ENCODE measurements around the gene POU6F1. TPM values are rescaled to one million over a fixed set of nuclear protein-coding genes. Genes with fewer than 3 reads are reported as not detected.

POU6F1 gene
- total RNA-seq, 1 experiment from 2014 or later, result 13.3 TPM

DNA sequence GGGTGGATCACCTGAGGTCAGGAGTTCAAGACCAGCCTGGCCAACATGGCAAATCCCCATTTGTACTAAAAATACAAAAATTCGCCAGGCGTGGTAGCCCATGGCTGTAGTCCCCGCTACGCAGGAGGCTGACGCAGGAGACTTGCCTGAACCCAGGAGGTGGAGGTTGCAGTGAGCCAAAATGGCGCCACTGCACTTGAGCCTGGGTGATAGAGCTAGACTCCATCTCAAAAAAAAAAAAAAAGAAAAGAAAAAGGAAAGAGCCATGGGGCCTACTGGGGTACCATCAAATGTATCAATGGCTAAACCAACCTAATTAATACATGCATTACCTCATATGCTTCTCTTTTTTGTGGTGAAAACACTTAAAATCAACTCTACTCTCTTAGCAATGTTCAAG is 55.6 kb downstream of the POU6F1 start:
- no CpG with 5 or more reads among the region's 6 CpGs for WGBS (ENCODE audit: extremely low coverage, insufficient read length, low lambda C conversion rate)
- Mint-ChIP-seq H3K4me3 (no peak overlapping the region), H3K36me3 (ENCODE audit: insufficient read depth in 1 of 3, low read depth in 3 of 3) (peaks cover 0 to 11% (median 0%) of the 10 kb centered on the region in 3 experiments; a peak in 2 of 7 replicates), H3K27me3 (ENCODE audit: low read depth) (no peaks in the 10 kb centered on the region), H3K4me1 (peaks cover 0 to 8% of the 10 kb centered on the region in 2 experiments; a peak in 3 of 4 replicates), H3K27ac (peak overlapping the region in 1 of 3 experiments; percentile 3; a peak in 1 of 7 replicates), H3K9me3 (no peaks in the 10 kb centered on the region)
- Histone ChIP-seq H3K56ac (ENCODE audit: insufficient read length, low read depth, low read length) (no peak overlapping the region), H3K4me1 (ENCODE audit: insufficient read depth, low read length) (no peaks in the 10 kb centered on the region), H4K8ac (replicated peaks; ENCODE audit: insufficient read length, low read depth, low read length) (no peak overlapping the region), H3K79me2 (ENCODE audit: insufficient read depth, low read length) (peaks cover 13% of the 10 kb centered on the region; the same call in 1 of the 2 replicates), H2AK5ac (ENCODE audit: insufficient read length, low read length) (no peak overlapping the region), H2BK20ac (ENCODE audit: low read depth, low read length, poor library complexity, severe bottlenecking) (no peak overlapping the region), H2BK12ac (ENCODE audit: insufficient read length, low read depth, low read length) (no peak overlapping the region), H3K79me1 (ENCODE audit: insufficient read depth, low read depth, low read length, poor library complexity, severe bottlenecking) (peaks cover 11% of the 10 kb centered on the region), H3T11ph (ENCODE audit: low read length) (no peak overlapping the region), H3K23me2 (ENCODE audit: insufficient read length, low read depth, low read length, poor library complexity, severe bottlenecking) (no peaks in the 10 kb centered on the region), H3K9me3 (ENCODE audit: control insufficient read depth, low read depth, low read length) (no peaks in the 10 kb centered on the region), H3K9ac (ENCODE audit: extremely low read depth, insufficient read length, low read length) (no peak overlapping the region), H4K91ac (ENCODE audit: insufficient read length, low read depth, low read length) (no peak overlapping the region), H2AFZ (ENCODE audit: low read length) (no peak overlapping the region), H3K4me2 (ENCODE audit: insufficient read depth, insufficient read length, low read length) (no peak overlapping the region), H2BK5ac (ENCODE audit: insufficient read length, low read length) (no peak overlapping the region), H4K20me1 (ENCODE audit: control insufficient read depth, insufficient read depth, insufficient read length) (no peaks in the 10 kb centered on the region), H3K18ac (ENCODE audit: insufficient read length, low read depth, low read length) (no peak overlapping the region), H2BK120ac (ENCODE audit: low read depth, low read length, poor library complexity, severe bottlenecking) (no peak overlapping the region), H3K27me3 (ENCODE audit: insufficient read depth, low read length) (no peaks in the 10 kb centered on the region), H3K4ac (ENCODE audit: low read depth, low read length) (no peak overlapping the region), H3K14ac (ENCODE audit: insufficient read depth, low read length) (no peak overlapping the region), H4K5ac (ENCODE audit: insufficient read length, low read depth, low read length) (no peak overlapping the region), H3K23ac (ENCODE audit: insufficient read length, low read depth, low read length) (no peak overlapping the region), H2BK15ac (ENCODE audit: low read depth, low read length) (no peak overlapping the region), H3K27ac (ENCODE audit: insufficient read length, low read depth, low read length) (no peak overlapping the region)
- TF ChIP-seq, protein P1, sequence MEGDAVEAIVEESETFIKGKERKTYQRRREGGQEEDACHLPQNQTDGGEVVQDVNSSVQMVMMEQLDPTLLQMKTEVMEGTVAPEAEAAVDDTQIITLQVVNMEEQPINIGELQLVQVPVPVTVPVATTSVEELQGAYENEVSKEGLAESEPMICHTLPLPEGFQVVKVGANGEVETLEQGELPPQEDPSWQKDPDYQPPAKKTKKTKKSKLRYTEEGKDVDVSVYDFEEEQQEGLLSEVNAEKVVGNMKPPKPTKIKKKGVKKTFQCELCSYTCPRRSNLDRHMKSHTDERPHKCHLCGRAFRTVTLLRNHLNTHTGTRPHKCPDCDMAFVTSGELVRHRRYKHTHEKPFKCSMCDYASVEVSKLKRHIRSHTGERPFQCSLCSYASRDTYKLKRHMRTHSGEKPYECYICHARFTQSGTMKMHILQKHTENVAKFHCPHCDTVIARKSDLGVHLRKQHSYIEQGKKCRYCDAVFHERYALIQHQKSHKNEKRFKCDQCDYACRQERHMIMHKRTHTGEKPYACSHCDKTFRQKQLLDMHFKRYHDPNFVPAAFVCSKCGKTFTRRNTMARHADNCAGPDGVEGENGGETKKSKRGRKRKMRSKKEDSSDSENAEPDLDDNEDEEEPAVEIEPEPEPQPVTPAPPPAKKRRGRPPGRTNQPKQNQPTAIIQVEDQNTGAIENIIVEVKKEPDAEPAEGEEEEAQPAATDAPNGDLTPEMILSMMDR (conservative IDR thresholded peaks at IDR 0.05), result no peak
- DNase-seq, result no peak

Measured in H9 (cell line).